ENCODE results near the gene HERPUD1.
"Not testable (repeated sequence)": the region's sequence is repeated elsewhere in the genome, so short reads cannot be mapped to it uniquely, and the experiment has no call there.

Gene HERPUD1

DNA sequence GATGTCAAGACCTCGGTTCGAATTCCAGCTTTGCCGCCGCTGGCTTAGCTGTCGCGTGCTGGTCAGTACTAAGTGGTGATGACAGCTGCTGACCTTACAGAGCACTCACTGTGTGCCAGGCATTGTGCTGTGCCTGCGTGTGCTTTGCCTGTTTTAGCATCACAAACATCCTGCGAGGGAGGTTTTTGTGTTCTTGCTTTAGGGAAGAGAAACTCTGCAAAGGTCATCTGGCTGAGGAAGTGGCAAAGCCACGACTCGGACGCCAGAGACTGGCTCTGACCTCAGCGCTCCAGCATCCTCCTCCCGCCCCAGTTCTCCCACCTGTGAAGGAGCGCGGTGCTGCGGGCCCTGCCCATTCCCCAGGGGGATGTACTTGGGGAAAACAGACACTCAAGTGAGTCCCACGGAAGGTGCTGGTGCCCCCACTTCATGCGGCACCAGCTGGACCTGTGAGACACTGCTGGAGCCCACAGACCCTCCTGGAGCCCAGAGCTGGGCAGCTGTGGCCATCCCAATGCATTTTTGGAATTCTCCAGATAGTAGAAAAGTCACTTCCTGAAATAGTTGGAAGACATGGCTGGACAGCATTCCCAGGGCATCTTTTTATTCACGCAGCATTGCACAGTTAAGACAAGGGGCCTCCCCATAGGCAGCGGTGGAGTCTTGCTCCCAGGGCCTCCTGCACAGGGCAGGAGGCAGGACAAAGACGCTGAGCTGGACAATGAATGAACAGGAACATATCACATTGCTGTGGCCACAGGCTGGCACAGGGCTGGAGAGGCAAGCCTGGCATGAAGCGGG lies 20.0 kb upstream of the HERPUD1 start:
- DNase-seq: peak in 1 of 2 donors; percentile 64

DNA sequence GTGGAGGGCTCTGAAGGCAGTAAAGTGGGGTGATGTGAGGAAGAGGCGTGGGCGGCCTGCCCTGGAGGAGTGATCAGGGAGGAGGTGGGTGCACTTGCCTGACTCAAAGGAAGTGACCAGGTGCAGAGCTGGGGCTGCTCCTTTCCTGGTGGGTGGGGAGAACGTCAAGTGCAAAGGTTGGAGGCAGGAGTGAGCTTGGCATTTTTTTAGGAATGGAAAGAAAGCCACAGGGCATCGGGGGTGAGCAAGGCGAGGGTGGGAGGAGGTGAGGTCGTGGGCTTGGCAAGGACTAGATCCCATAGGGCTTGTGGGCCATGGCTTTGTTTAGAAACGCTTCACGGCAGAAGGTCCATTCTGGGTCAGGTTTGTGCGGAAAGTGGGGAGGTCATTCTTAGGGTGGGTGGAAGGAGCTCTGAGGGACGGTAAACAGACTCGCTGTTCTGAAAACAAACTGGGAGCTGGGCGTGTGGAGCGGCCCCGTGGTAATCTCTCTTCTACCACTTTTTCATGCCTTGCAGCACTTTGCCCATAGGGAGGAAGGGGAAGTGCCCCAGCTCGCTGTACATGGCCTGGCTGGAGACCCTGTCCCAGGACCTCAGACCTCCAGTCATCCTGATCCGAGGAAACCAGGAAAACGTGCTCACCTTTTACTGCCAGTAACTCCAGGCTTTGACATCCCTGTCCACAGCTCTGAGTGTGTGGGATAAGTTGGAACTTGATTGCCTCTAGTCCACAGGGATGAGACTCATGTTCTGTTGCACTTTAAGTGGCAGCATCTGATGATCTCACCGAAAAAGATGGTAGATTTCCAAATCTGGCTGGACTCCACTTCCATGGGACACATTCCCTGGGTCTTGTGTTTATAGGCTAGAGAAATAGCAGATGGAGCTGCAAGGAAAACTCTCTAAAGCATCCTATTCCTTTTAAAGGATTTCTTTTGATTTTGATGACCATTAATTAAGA lies 18.9 kb upstream of the HERPUD1 start:
- no peak for DNase-seq

- no peak for DNase-seq
Measured at GRCh38 chr16:56914896-56915295, 17.0 kb upstream of the HERPUD1 start.

GRCh38 chr16:56915336-56916119 lies 16.4 kb upstream of the HERPUD1 start:
- no peak for DNase-seq

DNA sequence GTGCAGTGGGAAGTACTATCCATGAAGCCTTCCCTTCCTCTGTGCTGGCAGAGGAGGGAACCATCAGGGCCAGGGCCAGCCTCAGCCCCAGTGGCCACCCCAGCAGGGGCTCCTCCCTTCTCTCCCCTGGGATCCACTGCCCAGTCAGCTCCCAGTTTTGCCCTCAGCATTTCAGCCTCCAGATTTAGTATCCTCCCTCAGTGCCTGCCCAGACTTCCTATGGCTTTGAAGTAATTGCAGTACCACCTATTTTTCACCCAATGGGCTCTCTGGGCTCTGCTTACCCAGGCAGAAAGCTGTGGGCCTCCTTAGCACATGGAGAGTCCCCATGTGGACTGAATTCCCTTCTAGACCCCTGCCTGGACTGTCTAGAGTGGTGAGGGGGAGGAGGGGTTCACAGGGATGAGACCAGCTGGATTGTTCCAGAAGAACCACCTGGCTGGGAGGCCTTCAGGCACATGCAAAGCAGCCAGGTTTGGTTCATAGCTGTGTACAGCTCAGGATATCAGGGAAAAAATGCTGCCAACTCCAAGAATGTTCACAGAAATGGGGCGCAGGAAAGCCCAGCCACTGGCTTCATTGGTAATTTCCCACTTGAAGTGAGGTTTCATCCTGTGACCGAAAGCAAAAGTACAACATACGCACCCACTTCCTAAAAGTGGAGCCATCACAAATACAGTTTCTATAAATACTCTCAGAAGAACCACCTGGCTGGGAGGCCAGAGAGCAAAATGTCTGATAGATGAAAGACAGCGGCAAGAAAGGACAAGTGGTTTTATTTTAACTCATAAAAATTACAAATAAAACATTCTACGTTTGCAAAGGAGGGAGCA lies 15.2 kb upstream of the HERPUD1 start:
- peak; percentile 54 to 66 for DNase-seq

DNA sequence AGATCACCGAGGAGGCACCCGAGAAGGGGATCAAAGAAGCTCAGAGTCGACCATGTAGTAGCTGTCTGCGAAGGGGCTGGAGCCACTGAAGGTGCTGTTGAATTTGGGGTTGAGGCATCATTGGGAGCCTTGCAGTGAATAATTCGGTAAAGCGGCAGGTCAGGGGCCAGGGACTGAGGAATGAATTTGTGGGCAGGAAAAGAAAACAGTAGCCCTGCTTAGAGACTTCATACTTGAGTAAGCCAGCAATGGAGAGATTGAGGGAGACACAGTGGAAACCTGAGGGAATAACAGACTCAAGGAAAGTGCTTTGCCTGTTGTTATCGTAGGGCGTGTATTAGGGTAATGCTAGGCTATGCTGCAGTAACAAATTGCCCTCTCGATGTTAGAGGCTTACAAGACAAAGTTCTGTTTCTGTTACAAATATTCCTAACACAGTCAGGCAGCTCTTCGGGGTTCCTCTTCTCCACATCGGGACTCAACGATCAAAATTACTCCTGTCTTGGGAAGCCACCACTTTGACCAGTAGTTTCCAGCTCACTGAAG lies 13.4 kb upstream of the HERPUD1 start:
- DNase-seq: no peak

DNA sequence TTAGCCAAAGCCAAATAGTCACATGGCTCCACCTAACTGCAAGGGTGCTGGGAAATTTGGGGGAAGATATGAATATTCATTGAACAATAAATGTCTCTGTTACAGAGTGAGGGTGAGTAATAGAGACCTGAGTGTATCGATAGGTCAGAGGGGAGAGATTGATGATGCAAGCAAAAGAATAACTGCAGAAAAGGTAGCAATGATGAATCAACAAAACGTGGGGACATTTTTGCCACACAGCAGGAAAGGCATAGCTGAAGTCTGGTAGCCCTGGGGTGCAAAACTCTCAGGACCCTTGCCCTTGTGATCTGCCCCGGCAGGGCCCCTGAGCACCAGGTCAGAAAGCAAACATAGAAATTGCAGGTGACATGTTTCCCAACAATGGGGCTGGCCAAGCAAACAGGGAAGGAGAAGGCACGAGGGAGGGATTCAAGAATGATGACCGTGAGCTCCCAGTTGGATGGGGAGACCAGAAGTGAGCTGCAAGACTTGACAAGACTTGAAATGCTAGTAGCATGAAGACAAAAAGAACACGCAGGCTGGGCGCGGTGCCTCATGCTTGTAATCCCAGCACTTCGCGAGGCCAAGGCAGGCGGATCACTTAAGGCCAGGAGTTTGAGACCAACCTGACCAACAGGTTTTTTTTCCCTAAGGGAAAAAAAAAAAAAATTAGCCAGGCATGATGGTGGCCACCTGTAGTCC lies 12.7 kb upstream of the HERPUD1 start:
- DNase-seq: no peak

GRCh38 chr16:56921571-56921970 lies 10.4 kb upstream of the HERPUD1 start:
- no peak for DNase-seq

DNA sequence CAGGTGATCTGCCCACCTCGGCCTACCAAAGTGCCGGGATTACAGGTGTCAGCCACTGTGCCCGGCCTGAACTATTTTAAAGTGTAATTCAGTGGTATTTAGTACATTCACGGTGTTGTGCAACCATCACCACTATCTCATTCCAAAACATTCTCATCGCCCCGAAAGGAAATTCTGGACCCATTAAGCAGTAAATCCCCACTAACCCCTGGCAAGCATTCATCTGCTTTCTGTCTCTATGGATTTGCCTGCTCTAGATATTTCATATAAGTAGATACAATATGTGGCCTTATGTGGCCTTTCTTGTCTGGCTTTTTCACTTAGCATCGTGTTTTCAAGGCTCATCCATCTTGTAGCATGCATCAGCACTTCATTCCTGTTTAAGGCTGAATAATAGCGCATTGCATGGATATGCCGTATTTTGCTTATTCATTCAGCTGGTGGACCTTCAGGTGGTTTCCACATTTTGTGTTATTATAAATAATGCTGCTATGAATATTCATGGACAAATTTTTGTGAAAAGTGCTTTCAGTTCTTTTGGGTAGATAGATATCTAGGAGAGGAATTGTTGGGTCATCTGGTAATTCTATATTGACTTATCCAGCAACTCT lies 8.4 kb upstream of the HERPUD1 start:
- DNase-seq: no peak

DNA sequence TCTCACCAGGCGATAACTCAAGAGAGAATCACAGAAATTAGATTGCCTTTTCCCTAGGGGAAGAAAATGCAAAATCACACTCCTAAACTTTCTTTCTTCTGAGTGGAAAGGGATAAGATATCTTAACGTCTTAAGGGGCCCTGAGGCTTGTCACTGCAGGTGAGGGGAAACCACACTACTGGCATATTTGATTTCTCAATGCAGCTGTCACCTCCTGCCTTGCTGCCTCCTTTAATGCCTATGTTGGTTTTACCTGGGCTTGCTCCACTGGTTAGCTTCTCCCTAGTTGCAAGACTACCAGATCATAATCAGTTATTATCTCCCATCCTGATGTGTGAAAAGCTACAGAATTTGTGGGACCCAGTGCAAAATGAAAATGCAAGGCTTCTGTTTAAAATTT lies 4.5 kb upstream of the HERPUD1 start:
- DNase-seq: no peak

- no peak for DNase-seq
Measured at GRCh38 chr16:56929639-56930038, 2.3 kb upstream of the HERPUD1 start.

DNA sequence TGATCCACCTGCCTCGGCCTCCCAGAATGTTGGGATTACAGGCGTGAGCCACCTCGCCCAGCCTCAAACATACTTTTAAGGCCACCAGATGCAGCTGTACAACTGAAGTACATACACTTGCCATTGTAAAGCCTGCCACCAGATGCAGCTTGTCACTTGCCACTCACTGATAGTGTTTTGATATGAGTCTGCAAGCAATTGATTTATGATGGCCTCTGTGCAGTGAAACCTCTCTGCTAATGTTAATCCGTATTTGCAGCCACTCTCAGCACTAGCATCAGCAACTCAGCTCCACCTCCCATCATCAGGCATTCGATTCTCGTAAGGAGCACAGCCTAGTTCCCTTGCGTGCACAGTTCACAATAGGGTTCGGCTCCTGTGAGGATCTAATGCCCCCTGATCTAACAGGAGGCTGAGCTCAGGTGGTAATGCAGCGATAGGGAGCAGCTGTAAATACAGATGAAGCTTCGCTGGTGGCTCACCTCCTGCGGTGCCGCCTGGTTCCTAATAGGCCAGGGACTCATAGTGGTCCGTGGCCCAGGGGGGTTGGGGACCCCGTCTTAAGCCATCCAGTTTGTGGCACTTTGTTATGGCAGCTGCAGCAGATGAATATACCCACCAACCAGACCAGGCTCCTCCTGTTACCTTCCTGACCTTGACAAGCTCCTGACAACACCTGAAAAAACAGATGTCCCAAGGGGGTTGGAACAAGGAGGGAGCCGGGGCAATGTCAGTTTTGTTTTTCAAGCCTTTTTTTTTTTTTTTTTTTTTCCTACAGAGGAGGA lies 1.3 kb upstream of the HERPUD1 start:
- no peak for DNase-seq

GRCh38 chr16:56931271-56931891 lies 561 bp upstream of the HERPUD1 start:
- DNase-seq: no peak

GRCh38 chr16:56932721-56933619 lies 1.0 kb downstream of the HERPUD1 start:
- DNase-seq: peak; percentile 51 to 70

- no peak for DNase-seq
Measured at GRCh38 chr16:56933828-56934598, 2.1 kb downstream of the HERPUD1 start.

GRCh38 chr16:56934599-56935145 lies 2.7 kb downstream of the HERPUD1 start:
- not testable (repeated sequence) for DNase-seq

- no peak for DNase-seq
Measured at GRCh38 chr16:56935201-56935600, 3.3 kb downstream of the HERPUD1 start.

Data from CD4-positive, alpha-beta T cell treated with Interleukin-4 for 1 hour (primary cell).